UCSD-AML1 (cell line): ENCODE results near the gene KPNB1.

Experiments
- DNase-seq: peaks from one replicate; lab custom pipeline; 2025; ENCODE audit not compliant: unreplicated experiment; lab: John Stamatoyannopoulos, UW

Gene KPNB1

DNA sequence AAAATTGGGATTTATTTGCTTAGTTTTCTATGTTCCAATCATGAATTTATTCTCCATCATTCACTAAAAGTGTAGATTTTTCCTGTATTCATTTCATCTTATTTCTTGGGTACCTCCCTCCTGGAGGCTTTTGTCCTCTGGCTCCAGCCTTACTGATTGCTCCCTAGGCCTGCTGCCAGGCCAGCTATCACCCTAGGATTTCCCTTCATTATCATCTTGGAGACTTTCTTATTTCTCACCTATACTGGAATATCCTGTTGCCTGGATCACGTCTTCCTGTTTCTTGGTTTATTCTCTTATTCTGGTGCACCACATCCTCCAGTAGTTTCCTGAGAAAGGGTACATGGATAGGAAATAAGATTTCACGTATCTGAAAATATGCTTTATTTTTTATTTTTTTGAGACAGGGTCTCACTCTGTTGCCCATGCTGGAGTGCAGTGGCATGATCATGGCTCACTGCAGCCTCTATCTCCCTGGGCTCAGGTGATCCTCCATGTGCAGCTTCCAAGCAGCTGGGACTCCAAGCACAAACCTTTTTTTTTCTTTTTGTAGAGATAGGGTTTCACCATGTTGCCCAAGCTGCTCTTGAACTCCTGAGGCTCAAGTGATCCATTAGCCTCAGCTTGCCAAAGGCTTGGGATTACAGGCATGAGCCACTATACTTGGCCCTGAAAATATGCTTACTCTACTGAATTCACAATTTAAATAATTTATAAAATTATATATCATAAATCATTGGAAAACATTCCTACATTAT lies 13.3 kb upstream of the KPNB1 start:
- no peak for DNase-seq

DNA sequence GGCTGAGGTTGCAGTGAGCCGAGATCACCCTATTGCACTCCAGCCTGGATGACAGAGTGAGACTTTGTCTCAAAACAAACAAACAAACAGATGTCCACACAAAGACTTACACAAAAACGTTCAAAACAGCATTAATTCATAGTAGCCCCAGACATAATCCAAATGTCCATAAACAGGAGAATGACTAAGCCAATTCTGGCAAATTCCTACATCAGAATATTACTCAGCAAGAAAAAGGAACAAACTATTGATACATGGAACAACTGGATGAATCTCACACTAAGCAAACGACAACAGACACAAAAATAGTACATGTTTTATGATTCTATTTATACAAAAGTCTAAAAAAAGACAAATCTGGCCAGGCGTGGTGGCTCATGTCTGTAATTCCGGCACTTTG lies 10.8 kb upstream of the KPNB1 start:
- no peak for DNase-seq

DNA sequence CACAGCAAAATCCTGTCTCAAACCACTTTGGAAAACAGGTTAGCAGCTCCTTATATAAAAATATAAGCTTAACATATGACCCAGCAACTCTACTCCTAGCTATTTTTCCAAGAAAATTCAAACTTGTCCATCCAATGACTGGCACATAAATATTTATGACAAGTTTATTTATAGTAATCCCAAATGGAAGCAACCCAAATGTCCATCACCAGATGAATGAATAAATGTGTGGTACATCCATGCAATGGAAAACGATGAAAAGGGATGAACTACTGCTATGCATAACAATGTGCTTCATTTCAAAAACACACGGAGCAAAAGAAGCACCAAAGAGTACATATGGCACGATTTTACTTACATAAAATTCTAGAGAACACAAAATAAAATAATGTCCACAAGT lies 9.6 kb upstream of the KPNB1 start:
- DNase-seq = no peak

DNA sequence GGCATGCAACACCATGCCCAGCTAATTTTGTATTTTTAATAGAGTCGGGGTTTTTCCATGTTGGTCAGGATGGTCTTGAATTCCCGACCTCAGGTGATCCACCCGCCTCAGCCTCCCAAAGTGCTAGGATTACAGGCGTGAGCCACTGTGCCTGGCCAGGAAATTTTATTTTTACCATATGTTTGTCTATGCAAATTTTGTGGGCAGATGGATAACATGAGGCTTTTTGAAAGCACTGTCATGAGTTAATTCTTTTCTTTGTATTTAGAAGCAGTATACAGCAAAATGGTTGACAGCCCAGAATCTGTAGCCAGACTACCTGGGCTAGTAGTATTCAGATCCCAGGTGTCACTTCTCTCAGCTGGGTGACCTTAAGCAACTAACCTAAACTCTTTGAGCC lies 8.5 kb upstream of the KPNB1 start:
- no peak for DNase-seq

DNA sequence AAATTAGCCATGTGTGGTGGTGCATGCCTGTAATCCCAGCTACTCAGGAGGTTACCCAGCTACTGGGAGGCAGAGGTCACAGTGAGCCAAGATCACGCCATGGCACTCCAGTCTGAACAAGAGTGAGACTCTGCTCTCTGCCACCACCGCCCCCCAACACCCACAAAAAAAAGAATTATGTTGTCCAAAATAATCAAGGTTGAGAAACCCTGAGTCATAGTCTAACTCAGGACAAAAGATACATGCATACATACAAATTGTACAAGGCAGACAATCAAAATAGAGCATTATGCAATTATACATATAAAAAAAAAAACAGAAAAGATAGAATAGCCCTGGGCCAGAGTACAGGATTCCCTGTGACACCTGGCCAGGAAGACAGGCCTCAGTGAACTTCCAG lies 6.6 kb upstream of the KPNB1 start:
- no peak for DNase-seq

DNA sequence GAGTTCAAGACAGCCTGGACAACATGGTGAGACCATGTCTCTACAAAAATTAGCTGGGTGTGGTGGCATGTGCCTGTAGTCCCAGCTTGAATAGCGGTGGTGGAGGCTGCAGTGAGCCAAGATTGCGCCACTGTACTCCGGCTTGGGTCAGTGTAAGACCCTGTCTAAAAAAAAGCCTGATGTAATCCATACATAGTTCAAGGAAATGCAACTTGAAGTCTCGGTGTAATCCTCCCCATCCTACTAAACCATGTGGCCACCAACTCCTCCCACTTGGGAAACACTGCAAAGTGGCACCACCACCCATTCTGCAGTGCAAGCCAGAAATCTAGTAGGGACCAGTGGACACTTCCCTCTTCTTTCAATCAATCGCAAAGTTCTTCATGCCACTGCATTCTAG lies 5.4 kb upstream of the KPNB1 start:
- DNase-seq = no peak

DNA sequence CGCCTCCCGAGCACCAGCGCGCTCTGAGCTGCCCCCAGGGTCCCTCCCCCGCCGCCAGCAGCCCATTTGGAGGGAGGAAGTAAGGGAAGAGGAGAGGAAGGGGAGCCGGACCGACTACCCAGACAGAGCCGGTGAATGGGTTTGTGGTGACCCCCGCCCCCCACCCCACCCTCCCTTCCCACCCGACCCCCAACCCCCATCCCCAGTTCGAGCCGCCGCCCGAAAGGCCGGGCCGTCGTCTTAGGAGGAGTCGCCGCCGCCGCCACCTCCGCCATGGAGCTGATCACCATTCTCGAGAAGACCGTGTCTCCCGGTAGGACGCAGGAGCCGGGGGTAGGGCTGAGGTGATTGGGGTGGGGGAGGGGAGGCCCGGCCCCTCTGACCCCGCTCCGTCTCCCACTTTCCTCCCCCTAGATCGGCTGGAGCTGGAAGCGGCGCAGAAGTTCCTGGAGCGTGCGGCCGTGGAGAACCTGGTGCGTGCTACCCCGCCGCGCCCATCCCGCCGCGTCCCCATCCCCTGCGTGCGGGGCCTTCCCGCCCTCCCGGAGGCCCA lies 329 bp downstream of the KPNB1 start:
- DNase-seq = no peak

DNA sequence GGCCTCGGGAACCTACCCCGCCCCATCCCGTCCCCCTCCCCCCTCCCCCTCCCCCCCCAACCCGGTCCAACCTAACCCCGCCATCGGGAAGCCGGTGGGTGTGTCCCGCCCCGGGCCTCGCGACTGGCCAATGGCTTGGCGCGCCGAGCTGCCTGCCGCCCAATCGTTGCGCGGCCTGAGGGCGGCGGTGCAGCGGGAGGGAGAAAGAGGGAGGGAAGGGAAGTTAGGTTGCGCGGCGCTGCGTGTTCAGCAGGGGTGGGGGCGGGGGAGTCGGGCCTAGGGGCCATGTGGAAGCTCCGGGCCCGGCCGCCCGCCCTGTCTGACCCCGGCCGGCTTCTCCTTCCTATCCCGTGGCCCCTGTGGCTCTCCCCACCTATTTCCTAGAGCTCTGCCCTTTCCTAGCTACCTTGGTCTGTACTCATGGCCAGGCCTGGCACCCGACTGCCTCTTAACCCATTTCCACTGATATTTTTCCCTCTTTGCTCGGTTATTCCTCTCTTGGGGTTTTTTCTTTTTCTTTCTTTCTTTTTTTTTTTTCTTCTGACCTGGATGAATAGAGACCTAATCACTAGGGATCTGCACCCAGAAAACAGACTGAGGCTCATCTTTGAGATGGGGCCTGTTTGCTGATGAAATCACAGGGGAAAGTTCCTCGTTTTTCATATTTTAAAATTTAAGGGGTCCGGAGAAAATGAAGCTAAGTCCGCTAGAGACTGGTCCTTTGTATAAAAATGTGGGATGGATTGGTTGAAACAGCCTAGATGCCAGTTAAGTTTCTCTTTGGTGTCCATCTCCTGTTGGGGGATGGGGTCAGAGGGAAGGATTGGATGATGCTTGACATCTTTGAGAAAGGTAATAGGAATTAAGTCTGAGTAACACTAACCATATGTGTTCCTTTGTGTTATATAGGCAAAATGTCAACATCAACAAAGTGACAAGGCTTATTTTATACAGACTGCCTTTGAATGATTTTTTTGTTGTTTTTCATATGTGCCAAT lies 1.1 kb downstream of the KPNB1 start:
- DNase-seq = peak; percentile 97

DNA sequence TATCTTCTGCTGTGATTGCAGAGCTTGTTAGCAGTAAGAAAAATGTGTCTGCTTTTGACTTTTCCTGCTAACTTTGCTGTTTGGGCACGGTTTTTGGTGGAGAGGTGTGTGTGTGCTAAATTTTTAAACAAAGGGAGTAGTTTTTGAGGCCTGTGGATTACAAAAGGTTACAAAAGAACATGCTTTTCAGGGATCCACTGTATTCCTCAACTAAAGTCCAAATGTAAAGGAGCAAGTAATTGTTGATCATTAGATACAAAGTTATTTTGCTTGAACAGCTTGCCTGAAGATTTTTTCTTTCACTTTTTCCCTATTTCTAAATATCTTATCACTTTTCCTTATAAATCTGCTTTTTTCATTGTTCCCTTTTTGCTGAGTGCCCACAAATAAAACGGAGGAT lies 2.0 kb downstream of the KPNB1 start:
- DNase-seq = no peak

DNA sequence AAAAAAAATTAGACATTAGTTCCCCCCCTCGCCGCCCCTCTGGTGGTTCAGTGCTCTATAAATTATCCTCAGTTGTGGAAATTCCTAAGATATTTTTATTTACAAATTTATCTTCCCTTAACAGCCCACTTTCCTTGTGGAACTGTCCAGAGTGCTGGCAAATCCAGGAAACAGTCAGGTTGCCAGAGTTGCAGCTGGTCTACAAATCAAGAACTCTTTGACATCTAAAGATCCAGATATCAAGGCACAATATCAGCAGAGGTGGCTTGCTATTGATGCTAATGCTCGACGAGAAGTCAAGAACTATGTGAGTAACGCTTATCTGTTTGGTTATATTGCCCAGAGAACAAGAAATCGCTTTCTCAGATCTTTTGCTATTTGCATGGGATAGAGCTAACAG lies 2.9 kb downstream of the KPNB1 start:
- no peak for DNase-seq

DNA sequence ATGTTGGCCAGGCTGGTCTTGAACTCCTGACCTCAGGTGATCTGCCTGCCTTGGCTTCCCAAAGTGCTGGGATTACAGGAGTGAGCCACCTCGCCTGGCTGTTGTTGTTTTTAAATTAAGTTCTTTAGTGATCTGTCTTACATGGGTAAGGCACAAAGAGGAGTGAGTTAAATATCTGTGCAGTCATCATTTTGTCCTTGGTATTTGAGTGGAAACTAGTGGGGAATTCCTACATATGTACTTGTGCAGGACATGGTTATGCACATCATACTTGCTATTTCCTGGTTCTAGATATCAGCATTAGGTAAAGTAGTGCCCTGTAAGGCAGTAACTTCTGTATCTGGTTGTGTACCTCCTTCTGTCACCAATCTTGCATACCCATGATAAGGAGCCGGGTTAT lies 3.7 kb downstream of the KPNB1 start:
- DNase-seq = no peak

DNA sequence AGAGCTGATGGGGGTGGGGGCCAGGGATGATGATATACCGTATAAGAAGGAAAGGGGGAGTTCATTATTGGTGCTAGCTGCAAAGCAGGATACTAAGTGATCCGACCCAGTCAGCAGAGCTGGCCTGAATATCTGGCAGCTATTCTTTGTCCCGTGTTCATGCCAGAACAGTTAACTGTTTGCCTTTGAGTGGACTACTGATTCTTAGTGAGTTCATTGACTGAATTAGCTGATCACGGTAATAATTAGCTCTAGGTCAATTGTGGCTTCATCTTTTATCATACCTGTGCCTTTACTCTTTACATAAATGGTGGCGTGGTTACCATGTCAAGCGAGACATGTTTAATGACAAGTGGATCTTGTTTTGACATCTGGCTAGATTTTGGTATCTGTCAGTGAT lies 5.3 kb downstream of the KPNB1 start:
- DNase-seq = no peak

DNA sequence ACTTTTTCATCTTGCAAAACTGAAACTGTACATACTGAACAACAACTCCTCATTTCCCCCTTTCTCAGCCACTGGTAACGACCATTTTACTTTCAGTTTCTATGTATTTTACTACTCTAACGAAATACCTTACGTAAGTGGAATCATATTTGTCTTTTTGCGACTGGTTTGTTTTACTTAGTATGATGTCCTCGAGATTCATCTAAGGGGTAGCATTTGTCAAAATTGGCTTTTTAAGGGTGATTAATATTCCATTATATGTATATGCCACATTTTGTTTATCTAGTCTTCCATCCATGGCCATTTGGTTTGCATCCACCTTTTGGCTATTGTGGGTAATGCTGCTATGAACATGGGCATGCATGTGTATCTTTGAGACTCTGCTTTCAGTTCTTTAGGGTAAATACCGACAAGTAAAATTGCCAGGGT lies 10.4 kb downstream of the KPNB1 start:
- DNase-seq = no peak

DNA sequence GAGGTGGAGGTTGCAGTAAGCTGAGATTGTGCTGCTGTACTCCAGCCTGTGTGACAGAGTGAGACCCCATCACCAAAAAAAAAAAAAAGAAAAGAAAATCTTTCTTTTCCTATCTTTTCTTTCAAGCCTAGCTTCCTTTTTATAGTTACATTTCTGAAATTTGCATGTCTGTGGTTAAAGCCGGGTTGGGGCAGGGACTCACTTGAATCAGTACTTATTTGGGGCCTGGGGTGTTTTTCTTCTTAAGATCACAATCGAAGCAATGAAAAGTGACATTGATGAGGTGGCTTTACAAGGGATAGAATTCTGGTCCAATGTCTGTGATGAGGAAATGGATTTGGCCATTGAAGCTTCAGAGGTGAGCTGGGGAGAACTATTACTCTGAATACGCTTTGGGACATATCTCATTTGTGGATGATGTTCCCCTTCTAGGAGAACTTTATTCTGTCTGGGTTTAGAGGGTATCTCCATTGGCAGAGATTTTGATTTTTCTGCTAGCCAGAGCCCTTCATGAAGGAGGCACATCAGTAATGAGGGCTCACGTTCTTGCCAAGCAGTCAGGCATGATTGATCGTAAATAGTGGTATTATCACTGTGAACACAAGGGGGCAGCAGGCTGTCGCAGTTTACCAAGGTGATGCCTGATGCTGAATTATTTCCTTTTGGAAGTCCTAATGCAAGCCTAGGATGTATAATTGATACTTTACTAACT lies 14.3 kb downstream of the KPNB1 start:
- DNase-seq = peak; percentile 40

DNA sequence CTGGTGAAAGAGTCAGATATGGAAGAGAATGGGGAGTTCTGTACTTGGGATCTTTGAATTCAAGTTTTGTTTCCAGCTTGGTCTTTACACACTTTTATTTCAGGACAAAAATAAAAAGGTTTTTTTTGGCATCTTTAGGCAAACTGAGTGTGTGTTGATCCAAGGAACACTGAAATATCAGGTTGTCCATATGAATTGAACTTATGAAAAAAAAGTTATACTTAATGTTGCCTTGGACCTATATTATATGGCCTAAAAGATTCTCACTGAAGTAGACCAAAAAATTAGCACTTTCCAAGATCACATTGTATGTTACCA lies 14.9 kb downstream of the KPNB1 start:
- no peak for DNase-seq

DNA sequence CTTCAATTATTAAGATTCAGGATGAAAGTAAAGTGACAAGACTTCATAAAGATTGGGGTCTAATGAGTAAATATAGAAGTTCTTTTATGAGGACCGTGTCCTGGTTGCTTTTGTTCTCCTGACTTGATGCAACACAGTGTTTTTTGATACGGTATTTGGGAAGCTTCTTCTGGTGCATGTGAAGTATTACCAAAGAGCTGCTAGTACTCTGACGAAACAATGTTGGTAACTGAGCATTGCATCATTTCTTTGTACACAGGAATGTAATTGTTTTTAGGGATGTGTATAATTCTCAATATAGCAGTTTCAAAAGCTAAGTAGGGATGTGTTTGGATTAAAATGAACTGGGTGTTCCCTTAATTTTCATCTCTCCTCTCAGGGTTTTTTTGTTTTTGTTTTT lies 15.9 kb downstream of the KPNB1 start:
- DNase-seq = no peak

DNA sequence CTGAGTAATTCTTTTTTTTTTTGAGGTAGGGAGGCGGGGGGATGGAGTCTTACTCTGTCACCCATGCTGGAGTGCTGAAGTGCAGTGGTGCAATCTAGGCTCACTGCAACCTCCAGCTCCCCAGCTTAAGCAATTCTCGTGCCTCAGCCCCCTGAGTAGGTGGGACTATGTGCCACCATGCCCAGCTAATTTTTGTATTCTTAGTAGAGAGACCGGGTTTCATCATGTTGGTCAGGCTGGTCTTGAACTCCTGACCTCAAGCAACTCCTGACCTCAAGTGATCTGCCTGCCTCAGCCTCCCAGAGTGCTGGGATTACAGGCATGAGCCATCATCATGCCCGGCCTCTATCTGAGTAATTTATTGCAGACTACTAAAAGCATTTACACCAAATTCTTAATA lies 19.4 kb downstream of the KPNB1 start:
- no peak for DNase-seq

DNA sequence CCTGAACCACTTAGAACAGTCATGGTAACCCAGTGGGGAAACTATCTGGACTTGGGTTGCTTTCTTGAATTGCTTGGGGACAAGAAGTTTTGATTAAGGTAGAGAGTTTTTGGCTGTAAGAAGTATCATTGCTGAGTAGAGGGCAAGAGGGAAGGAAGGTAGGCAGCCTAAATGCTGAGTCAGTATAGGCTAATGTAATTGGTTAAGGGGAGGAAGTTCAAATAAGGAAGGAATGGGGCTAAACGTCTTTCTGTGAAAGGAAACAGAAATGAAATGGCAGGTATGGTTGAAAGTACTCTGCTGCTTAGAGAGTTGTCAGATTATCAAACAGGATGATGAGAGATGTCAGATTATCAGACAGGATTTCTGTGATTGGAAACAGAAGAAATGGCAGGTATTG lies 20.3 kb downstream of the KPNB1 start:
- no peak for DNase-seq

DNA sequence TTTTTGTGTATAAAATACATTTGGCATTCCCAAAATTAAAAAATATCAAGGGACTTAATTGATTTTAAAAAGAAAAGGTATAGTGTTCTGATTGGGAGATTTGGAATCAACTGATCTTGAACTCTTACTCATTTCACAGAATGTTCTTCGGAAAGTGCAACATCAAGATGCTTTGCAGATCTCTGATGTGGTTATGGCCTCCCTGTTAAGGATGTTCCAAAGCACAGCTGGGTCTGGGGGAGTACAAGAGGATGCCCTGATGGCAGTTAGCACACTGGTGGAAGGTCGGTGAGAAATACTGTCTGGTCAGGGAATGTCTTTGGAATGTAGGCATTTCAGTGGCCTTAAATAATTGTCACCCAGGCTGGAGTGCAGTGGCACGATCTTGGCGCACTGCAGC lies 24.8 kb downstream of the KPNB1 start:
- no peak for DNase-seq

DNA sequence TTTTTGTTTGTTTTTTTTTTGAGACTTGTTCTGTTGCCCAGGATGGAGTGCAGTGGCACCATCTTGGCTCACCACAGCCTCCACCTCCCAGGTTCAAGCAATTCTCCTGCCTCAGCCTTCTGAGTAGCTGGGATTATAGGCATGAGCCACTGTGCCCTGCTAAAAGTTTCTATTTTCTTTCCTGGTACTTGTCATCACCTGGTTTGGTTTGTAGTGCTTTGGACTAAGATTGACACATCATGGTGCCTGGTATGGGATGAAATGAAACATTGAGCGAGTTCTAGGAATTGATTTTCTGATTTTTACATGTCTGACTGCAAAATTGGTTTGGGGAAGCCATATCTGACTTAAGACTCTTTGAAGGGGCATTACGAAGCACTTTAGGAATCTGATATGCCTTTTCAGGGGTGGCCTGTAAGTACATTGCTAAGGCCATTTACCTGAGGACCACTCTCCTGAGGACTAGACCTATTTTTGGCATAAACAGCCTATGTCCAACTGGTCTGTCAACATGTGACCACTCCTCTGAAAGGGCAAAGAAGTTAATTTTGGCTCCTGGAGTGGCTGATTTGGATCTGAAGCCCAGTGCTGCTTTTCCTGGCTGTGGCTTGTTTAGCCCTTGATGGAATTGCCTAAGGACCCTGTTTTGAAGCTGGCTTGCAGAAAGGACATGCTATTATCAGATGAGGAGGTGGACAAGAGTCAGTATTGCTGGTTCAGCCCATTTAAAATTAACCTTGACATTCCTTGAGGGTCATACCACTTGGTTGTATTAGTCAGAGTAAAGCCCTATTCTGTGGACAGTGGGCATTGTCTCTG lies 25.9 kb downstream of the KPNB1 start:
- no peak for DNase-seq

DNA sequence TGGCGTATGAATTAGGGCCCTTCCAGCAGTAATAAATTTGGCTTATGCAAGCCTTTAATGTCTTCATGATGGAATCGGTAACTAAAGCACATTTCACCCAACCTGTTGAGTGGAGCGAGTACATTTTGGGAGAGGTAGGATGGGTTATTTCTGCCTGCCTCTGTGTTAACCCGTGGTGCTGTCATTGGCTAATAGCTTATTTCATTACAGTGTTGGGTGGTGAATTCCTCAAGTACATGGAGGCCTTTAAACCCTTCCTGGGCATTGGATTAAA lies 26.4 kb downstream of the KPNB1 start:
- DNase-seq = no peak
